NK-92 (cell line): Measurements from ENCODE around the gene SNX32.
"Not testable (repeated sequence)": the region's sequence is repeated elsewhere in the genome, so short reads cannot be mapped to it uniquely, and the experiment has no call there.

Source experiments
- DNase-seq: peaks from one replicate; lab custom pipeline; 2025; ENCODE audit not compliant: unreplicated experiment; lab: John Stamatoyannopoulos, UW

Gene SNX32

GRCh38 chr11:65822776-65823528, 10.8 kb upstream of the SNX32 start:
- no peak for DNase-seq

GRCh38 chr11:65826984-65827735, 6.6 kb upstream of the SNX32 start:
- no peak for DNase-seq

- DNase-seq: no peak
Observed at GRCh38 chr11:65829459-65829858, 4.3 kb upstream of the SNX32 start.

- DNase-seq: not testable (repeated sequence)
Observed at GRCh38 chr11:65832231-65832630, 1.5 kb upstream of the SNX32 start.

GRCh38 chr11:65834202-65834601, 439 bp downstream of the SNX32 start:
- no peak for DNase-seq

GRCh38 chr11:65842144-65842543, 8.4 kb downstream of the SNX32 start:
- no peak for DNase-seq

GRCh38 chr11:65843811-65844210, 10.0 kb downstream of the SNX32 start:
- DNase-seq: no peak

- DNase-seq: no peak
Observed at GRCh38 chr11:65844231-65844872, 10.6 kb downstream of the SNX32 start.

GRCh38 chr11:65847746-65848145, 14.0 kb downstream of the SNX32 start:
- no peak for DNase-seq

- DNase-seq: not testable (repeated sequence)
Observed at GRCh38 chr11:65848693-65849092, 14.9 kb downstream of the SNX32 start.

- DNase-seq: no peak
Observed at GRCh38 chr11:65849366-65849765, 15.6 kb downstream of the SNX32 start.

- no peak for DNase-seq
Observed at GRCh38 chr11:65849771-65850216, 16.0 kb downstream of the SNX32 start.

- no peak for DNase-seq
Observed at GRCh38 chr11:65850217-65851082, 16.7 kb downstream of the SNX32 start.

- no peak for DNase-seq
Observed at GRCh38 chr11:65851083-65851579, 17.4 kb downstream of the SNX32 start.

GRCh38 chr11:65851811-65852507, 18.2 kb downstream of the SNX32 start:
- no peak for DNase-seq

GRCh38 chr11:65852508-65853245, 18.9 kb downstream of the SNX32 start:
- DNase-seq: no peak

- no peak for DNase-seq
Observed at GRCh38 chr11:65853246-65853979, 19.6 kb downstream of the SNX32 start.

GRCh38 chr11:65854161-65854592, 20.4 kb downstream of the SNX32 start:
- no peak for DNase-seq
